ENCODE measurements around the gene MSTN. TPM values are rescaled to one million over a fixed set of nuclear protein-coding genes. Genes with fewer than 3 reads are reported as not detected.

The MSTN gene
- total RNA-seq, 1 experiment from 2014 or later, result not detected

- TF ChIP-seq PRDM15 (CRISPR knock-in tag; IDR thresholded peaks at IDR 0.05) (no peak), ETV6 (CRISPR knock-in tag; IDR thresholded peaks at IDR 0.05) (no peak), GABPB1 (CRISPR knock-in tag; IDR thresholded peaks at IDR 0.05) (no peak)
These were observed 18.1 kb upstream of the MSTN start (continued) for GRCh38 chr2:190080527-190081049.

GRCh38 chr2:190079160-190079559 lies 16.6 kb upstream of the MSTN start:
- TF ChIP-seq ZNF121 (CRISPR knock-in tag; IDR thresholded peaks at IDR 0.05), result no peak
- no peak for ATAC-seq
- H3K4me1 Mint-ChIP-seq, result peaks cover 5% of the 10 kb centered on the region
- H3K27ac Mint-ChIP-seq, result no peak overlapping the region
- H3K36me3 Mint-ChIP-seq, result no peaks in the 10 kb centered on the region
- H3K27me3 Mint-ChIP-seq (ENCODE audit: low read depth), result no peaks in the 10 kb centered on the region
- DNase-seq (ENCODE audit: low spot score), result no peak
- no peaks in the 10 kb centered on the region for H3K9me3 Mint-ChIP-seq
- ChIA-PET POLR2A (interaction anchor here (0.7 kb wide), 1 partner anchor 116 kb away, joined by 4 read pairs; no protein-coding TSS in a partner anchor), CTCF (no interaction called here)
- H3K4me3 Mint-ChIP-seq, result no peak overlapping the region

GRCh38 chr2:190075623-190076022 lies 13.1 kb upstream of the MSTN start:
- no peaks in the 10 kb centered on the region for H3K27me3 Mint-ChIP-seq (ENCODE audit: low read depth)
- CTCF ChIA-PET, result no interaction called here
- no peaks in the 10 kb centered on the region for H3K4me1 Mint-ChIP-seq
- H3K36me3 Mint-ChIP-seq, result no peaks in the 10 kb centered on the region
- H3K4me3 Mint-ChIP-seq, result no peak overlapping the region
- ATAC-seq (no peak), DNase-seq (ENCODE audit: low spot score) (no peak)
- TF ChIP-seq CREB1 (CRISPR knock-in tag; IDR thresholded peaks at IDR 0.05), result no peak
- no peaks in the 10 kb centered on the region for H3K9me3 Mint-ChIP-seq
- no peak overlapping the region for H3K27ac Mint-ChIP-seq
- POLR2A ChIA-PET, result no interaction called here

GRCh38 chr2:190069936-190070696 lies 7.6 kb upstream of the MSTN start:
- no peak for ATAC-seq
- H3K27ac Mint-ChIP-seq, result no peak overlapping the region
- ChIA-PET POLR2A (no interaction called here), CTCF (no interaction called here)
- no peak for TF ChIP-seq ATF1 (CRISPR knock-in tag; IDR thresholded peaks at IDR 0.05)
- TF ChIP-seq PREB (CRISPR knock-in tag; IDR thresholded peaks at IDR 0.05; ENCODE audit: borderline replicate concordance), result no peak
- TF ChIP-seq CBFB (CRISPR knock-in tag; IDR thresholded peaks at IDR 0.05; ENCODE audit: low read depth), result no peak
- no peak for TF ChIP-seq ZNF512 (CRISPR knock-in tag; IDR thresholded peaks at IDR 0.05; ENCODE audit: borderline replicate concordance)
- TF ChIP-seq ZNF423 (CRISPR knock-in tag; IDR thresholded peaks at IDR 0.05), result no peak
- no peak for TF ChIP-seq ATF3 (CRISPR knock-in tag; conservative IDR thresholded peaks at IDR 0.05)
- peak; percentile 55 for TF ChIP-seq CTCF (IDR thresholded peaks at IDR 0.05)
- TF ChIP-seq FOXP1 (CRISPR knock-in tag; IDR thresholded peaks at IDR 0.05; ENCODE audit: borderline replicate concordance), result no peak
- no peaks in the 10 kb centered on the region for H3K9me3 Mint-ChIP-seq
- no peaks in the 10 kb centered on the region for H3K36me3 Mint-ChIP-seq
- no peak overlapping the region for H3K4me3 Mint-ChIP-seq
- H3K4me1 Mint-ChIP-seq, result no peaks in the 10 kb centered on the region
- no peak for DNase-seq (ENCODE audit: low spot score)
- no peaks in the 10 kb centered on the region for H3K27me3 Mint-ChIP-seq (ENCODE audit: low read depth)

Data from WTC11 (cell line).